Effector memory CD8-positive, alpha-beta T cell (primary cell): ENCODE data around the gene SAMD4A.

Experiments used
- ATAC-seq: fragments of 150-1000 bp; cut with Tn5 transposase; replicated peaks from 2 replicates; pipeline ENCODE4 v1.10.0; 2021; ENCODE audit warnings: mild to moderate bottlenecking, moderate library complexity
- DNase-seq, 3 experiments: peaks; one replicate each; pipeline ENCODE4 v3.0.0; 2021
- H3K27ac Mint-ChIP-seq, 2 donors: one replicate each; pipeline ENCODE4 v1.8.0; 2022; ENCODE audit warnings: mild to moderate bottlenecking in 2 of 2, mixed read lengths in 2 of 2, moderate library complexity in 2 of 2
- H3K27me3 Mint-ChIP-seq, 2 donors: one replicate each; pipeline ENCODE4 v1.8.0; 2022; ENCODE audit warnings: mixed read lengths in 2 of 2
- H3K36me3 Mint-ChIP-seq: one replicate; pipeline ENCODE4 v1.8.0; 2022; ENCODE audit warnings: mild to moderate bottlenecking, moderate library complexity, mixed read lengths; ENCODE audit not compliant: insufficient read depth
- H3K4me1 Mint-ChIP-seq, 2 donors: one replicate each; pipeline ENCODE4 v1.8.0; 2022; ENCODE audit warnings: low read depth in 2 of 2, mixed read lengths in 2 of 2
- H3K4me3 Mint-ChIP-seq, 2 donors: one replicate each; pipeline ENCODE4 v1.8.0; 2022; ENCODE audit warnings: mild to moderate bottlenecking in 2 of 2, mixed read lengths in 2 of 2, moderate library complexity in 2 of 2
- H3K9me3 Mint-ChIP-seq, 2 donors: one replicate each; pipeline ENCODE4 v1.8.0; 2022; ENCODE audit warnings: mixed read lengths in 2 of 2

The SAMD4A gene

DNA sequence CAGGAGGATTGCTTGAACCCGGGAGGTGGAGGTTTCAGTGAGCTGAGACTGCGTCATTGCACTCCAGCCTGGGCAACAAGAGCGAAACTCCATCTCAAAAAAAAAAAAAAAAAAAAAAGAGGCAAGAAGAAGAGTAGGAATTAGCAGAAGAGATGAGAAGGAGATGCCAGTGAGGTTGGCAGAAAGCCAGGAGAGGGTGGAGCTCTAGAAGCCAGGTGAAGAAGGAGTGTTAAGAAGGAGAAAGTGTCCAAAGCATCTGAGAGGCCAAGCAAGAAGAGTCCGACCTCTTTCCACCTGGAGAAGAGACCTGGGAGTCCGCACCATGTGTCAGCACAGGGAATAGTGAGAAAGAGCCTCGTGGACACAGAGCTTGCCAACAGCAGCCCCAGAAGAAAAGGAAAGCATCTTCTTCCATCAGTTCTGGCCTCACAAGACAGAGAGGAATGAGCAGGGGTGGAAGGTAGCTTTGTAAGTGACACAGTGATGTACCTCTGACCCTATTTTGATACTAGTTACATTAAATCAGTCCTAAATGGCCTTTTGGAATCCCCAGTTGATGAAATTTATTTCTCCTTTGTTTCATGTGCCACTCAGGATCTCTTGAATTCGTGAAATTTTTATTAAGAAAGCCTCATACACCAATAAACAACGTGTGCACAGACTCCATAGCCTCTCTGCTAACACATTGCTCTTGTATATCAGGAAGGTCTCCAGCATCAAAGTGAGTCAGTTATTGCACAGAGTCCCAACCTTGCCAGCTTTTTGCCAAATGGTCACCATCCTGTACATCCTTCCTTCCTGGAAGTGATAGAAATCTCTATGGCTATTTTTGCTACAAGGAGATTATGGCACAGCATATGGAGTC is 70.6 kb downstream of the SAMD4A start:
- DNase-seq: no peak
- no peak for ATAC-seq
- Mint-ChIP-seq H3K4me1 (no peaks in the 10 kb centered on the region), H3K36me3 (peaks cover 5% of the 10 kb centered on the region), H3K27me3 (peaks cover 37 to 58% of the 10 kb centered on the region in 2 donors), H3K27ac (no peak overlapping the region), H3K4me3 (no peak overlapping the region), H3K9me3 (no peaks in the 10 kb centered on the region)

GRCh38 chr14:54638135-54638446 is 71.2 kb downstream of the SAMD4A start:
- H3K27ac Mint-ChIP-seq: no peak overlapping the region
- ATAC-seq: no peak
- no peaks in the 10 kb centered on the region for H3K4me1 Mint-ChIP-seq
- no peak overlapping the region for H3K4me3 Mint-ChIP-seq
- peaks cover 34 to 54% of the 10 kb centered on the region in 2 donors for H3K27me3 Mint-ChIP-seq
- H3K36me3 Mint-ChIP-seq: peaks cover 5% of the 10 kb centered on the region
- DNase-seq: no peak
- no peaks in the 10 kb centered on the region for H3K9me3 Mint-ChIP-seq

DNA sequence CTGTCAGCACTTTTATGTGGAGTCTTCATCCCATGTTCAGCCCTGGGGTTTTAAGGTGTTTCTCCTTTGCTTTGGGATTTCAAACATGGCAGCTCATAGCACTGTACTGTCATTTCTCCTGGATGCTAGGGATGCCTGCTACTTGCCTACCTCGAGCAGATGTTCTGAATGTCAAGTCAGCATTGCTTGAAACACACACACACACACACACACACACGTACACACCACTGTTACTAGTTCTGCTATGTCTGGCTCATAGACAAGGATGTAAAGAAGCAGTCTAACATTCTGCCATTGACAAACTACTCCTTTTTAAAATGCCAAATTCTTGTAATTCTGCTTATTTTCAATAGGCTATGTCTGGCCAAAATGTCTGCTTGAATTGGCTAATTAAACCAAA is 72.7 kb downstream of the SAMD4A start:
- H3K9me3 Mint-ChIP-seq: no peaks in the 10 kb centered on the region
- H3K27ac Mint-ChIP-seq: no peak overlapping the region
- no peak for DNase-seq
- H3K27me3 Mint-ChIP-seq: peaks cover 25 to 53% of the 10 kb centered on the region in 2 donors
- ATAC-seq: no peak
- H3K4me1 Mint-ChIP-seq: no peaks in the 10 kb centered on the region
- no peak overlapping the region for H3K4me3 Mint-ChIP-seq
- peaks cover 5% of the 10 kb centered on the region for H3K36me3 Mint-ChIP-seq

DNA sequence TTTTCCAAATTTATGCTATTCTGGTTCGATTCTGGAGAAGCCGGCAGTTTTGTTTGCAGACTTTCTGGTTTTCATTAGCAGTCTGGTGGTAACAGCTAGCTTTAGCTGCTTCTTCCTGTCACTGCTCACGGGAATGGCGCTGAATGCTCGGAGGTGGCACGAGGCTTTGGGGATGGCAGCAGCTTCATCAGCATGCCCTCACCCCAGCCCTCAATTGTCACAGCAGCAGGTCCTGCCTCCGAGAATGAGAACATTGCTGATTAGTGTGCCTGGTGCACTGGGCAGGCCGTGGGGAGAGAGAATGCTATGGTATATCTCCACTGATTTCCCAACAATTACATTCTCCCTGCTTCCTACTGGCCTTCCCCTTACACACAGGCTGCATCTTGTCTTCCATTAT is 73.6 kb downstream of the SAMD4A start:
- no peaks in the 10 kb centered on the region for H3K4me1 Mint-ChIP-seq
- no peak overlapping the region for H3K4me3 Mint-ChIP-seq
- ATAC-seq (no peak), DNase-seq (no peak)
- peaks cover 25 to 52% of the 10 kb centered on the region in 2 donors for H3K27me3 Mint-ChIP-seq
- H3K9me3 Mint-ChIP-seq: no peaks in the 10 kb centered on the region
- H3K27ac Mint-ChIP-seq: no peak overlapping the region
- H3K36me3 Mint-ChIP-seq: peaks cover 5% of the 10 kb centered on the region

GRCh38 chr14:54642121-54642520 is 75.2 kb downstream of the SAMD4A start:
- H3K36me3 Mint-ChIP-seq: peaks cover 2% of the 10 kb centered on the region
- ATAC-seq (no peak), DNase-seq (no peak)
- no peaks in the 10 kb centered on the region for H3K9me3 Mint-ChIP-seq
- peaks cover 11 to 36% of the 10 kb centered on the region in 2 donors for H3K27me3 Mint-ChIP-seq
- H3K4me3 Mint-ChIP-seq: no peak overlapping the region
- H3K4me1 Mint-ChIP-seq: no peaks in the 10 kb centered on the region
- H3K27ac Mint-ChIP-seq: peak overlapping the region in 1 of 2 donors; percentile 45

GRCh38 chr14:54642801-54643695 is 76.1 kb downstream of the SAMD4A start:
- Mint-ChIP-seq H3K9me3 (no peaks in the 10 kb centered on the region), H3K36me3 (peaks cover 2% of the 10 kb centered on the region), H3K4me3 (no peak overlapping the region), H3K4me1 (no peaks in the 10 kb centered on the region), H3K27ac (no peak overlapping the region), H3K27me3 (peaks cover 8 to 34% of the 10 kb centered on the region in 2 donors)
- no peak for ATAC-seq
- DNase-seq: peak in 1 of 3 experiments; percentile 4

- DNase-seq: no peak
- H3K4me1 Mint-ChIP-seq: no peaks in the 10 kb centered on the region
These were observed 76.8 kb downstream of the SAMD4A start for GRCh38 chr14:54643696-54644176.

DNA sequence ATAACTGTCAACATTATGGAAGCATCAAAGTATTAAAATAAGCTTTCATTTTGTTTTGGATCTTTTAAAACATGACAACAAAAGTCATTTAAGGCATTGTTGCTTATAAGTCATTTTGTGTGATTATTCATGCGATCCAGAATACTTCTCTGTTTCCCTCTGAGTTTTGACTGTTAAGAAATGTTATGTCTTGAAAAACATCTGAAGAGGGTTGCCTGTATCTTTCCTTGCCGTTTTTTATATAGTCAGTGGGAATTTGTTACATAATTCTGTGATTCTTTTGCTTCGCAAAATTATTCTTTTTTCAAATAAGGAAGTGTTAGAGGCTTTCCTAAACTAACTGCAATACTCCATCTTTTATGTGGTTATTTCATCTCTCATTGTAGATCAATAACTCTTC is 78.7 kb downstream of the SAMD4A start:
- H3K4me1 Mint-ChIP-seq: no peaks in the 10 kb centered on the region
- H3K27ac Mint-ChIP-seq: no peak overlapping the region
- ATAC-seq (no peak), DNase-seq (no peak)
- H3K27me3 Mint-ChIP-seq: peaks cover 12 to 25% of the 10 kb centered on the region in 2 donors
- no peak overlapping the region for H3K4me3 Mint-ChIP-seq
- H3K9me3 Mint-ChIP-seq: no peaks in the 10 kb centered on the region
- H3K36me3 Mint-ChIP-seq: peaks cover 2% of the 10 kb centered on the region

More at GRCh38 chr14:54643696-54644176, 76.8 kb downstream of the SAMD4A start:
- H3K9me3 Mint-ChIP-seq: no peaks in the 10 kb centered on the region
- no peak for ATAC-seq
- no peak overlapping the region for H3K27ac Mint-ChIP-seq
- peaks cover 8 to 34% of the 10 kb centered on the region in 2 donors for H3K27me3 Mint-ChIP-seq
- peaks cover 2% of the 10 kb centered on the region for H3K36me3 Mint-ChIP-seq
- H3K4me3 Mint-ChIP-seq: no peak overlapping the region

- H3K27me3 Mint-ChIP-seq: peaks cover 9 to 20% of the 10 kb centered on the region in 2 donors
- H3K4me3 Mint-ChIP-seq: no peak overlapping the region
These were observed 79.7 kb downstream of the SAMD4A start for GRCh38 chr14:54646626-54647025.

DNA sequence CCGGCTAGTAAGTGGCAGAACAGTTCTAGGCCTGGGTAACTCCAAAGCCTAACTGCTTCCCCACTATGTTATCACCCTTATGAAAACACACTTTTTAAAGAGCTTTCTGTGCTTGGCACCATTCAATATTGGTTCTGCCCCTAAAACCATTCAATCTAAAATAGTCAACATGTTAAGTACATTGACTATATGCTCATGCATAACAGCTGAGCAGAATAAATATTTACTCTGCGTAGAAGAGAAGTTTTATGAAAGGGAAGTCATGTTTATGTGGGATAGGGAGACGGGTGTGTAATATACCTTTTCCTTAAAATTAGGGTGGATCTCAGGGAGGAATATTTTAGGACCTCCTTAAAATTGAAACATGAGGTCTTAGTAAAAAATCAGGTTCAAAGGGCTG is 80.5 kb downstream of the SAMD4A start:
- no peaks in the 10 kb centered on the region for H3K9me3 Mint-ChIP-seq
- ATAC-seq: no peak
- H3K27ac Mint-ChIP-seq: no peak overlapping the region
- no peaks in the 10 kb centered on the region for H3K36me3 Mint-ChIP-seq
- no peak for DNase-seq
- no peaks in the 10 kb centered on the region for H3K4me1 Mint-ChIP-seq
- H3K4me3 Mint-ChIP-seq: no peak overlapping the region
- peaks cover 16 to 25% of the 10 kb centered on the region in 2 donors for H3K27me3 Mint-ChIP-seq

More at GRCh38 chr14:54646626-54647025, 79.7 kb downstream of the SAMD4A start:
- Mint-ChIP-seq H3K9me3 (no peaks in the 10 kb centered on the region), H3K4me1 (no peaks in the 10 kb centered on the region), H3K36me3 (peaks cover 2% of the 10 kb centered on the region), H3K27ac (no peak overlapping the region)
- DNase-seq (no peak), ATAC-seq (no peak)

- H3K9me3 Mint-ChIP-seq: no peaks in the 10 kb centered on the region
These were observed 82.1 kb downstream of the SAMD4A start for GRCh38 chr14:54649056-54649455.

DNA sequence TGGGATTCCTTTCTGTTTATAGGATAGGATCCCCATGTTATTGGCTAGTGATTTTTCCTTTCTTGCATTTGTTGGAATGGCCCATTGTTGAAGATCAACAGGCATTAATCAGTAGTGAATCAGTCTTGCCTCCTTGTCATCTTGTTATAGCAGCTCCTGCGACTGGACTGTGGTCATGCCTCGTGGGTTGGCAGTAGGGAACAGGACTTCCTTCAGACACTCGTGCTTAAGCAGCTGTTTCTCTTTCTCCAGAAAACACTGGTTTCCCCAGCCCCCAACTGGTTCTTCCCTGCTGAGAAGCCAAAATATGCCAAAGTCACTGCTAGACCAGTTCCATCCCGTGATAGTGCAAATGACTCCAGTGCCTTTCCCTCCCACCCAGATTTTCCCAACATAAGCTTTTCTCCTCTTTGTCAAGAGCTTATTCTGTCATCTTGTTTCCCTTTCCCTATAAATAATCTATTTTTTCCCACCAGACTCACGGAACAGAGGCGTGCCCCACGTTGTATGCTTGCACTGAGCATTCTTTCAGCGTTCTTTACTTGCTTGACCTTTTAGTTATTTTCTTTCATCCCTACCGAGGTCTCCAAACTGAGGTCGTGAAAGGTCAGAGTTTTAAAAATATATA is 83.5 kb downstream of the SAMD4A start:
- no peaks in the 10 kb centered on the region for H3K4me1 Mint-ChIP-seq
- no peak overlapping the region for H3K27ac Mint-ChIP-seq
- peaks cover 40 to 47% of the 10 kb centered on the region in 2 donors for H3K27me3 Mint-ChIP-seq
- H3K36me3 Mint-ChIP-seq: no peaks in the 10 kb centered on the region
- no peak overlapping the region for H3K4me3 Mint-ChIP-seq
- ATAC-seq (no peak), DNase-seq (no peak)
- H3K9me3 Mint-ChIP-seq: no peaks in the 10 kb centered on the region

More at GRCh38 chr14:54649056-54649455, 82.1 kb downstream of the SAMD4A start:
- Mint-ChIP-seq H3K27me3 (peaks cover 30 to 33% of the 10 kb centered on the region in 2 donors), H3K4me1 (no peaks in the 10 kb centered on the region), H3K4me3 (no peak overlapping the region), H3K27ac (no peak overlapping the region), H3K36me3 (no peaks in the 10 kb centered on the region)
- ATAC-seq (no peak), DNase-seq (no peak)

DNA sequence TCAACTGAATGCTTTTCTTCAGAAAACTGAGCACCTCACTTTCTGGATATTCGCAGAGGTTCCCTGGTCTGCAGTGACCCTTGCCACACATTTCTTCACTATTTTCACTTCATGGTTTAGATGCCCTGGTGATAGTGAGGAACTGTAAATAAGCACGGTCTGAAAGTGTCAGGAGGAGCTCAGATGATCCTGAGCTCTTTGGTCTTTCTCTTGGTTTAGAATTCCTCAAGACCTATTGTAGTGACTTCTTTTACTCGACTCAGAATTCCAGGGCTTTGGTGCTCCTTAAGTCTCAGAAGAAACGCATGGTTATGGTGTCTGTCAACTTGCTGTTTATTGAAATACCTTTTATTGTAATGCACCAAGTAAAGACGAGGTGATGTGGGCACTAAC is 84.0 kb downstream of the SAMD4A start:
- Mint-ChIP-seq H3K4me1 (no peaks in the 10 kb centered on the region), H3K27ac (no peak overlapping the region), H3K36me3 (no peaks in the 10 kb centered on the region), H3K4me3 (no peak overlapping the region), H3K27me3 (peaks cover 40 to 49% of the 10 kb centered on the region in 2 donors), H3K9me3 (no peaks in the 10 kb centered on the region)
- DNase-seq: no peak
- no peak for ATAC-seq
